ENCODE data around the gene HLA-G. TPM values are rescaled to one million over a fixed set of nuclear protein-coding genes. Genes with fewer than 3 reads are reported as not detected.

The HLA-G gene
- polyA plus RNA-seq, 1 of the 3 experiments (the other 2 are of a cell fraction), result not detected

DNA sequence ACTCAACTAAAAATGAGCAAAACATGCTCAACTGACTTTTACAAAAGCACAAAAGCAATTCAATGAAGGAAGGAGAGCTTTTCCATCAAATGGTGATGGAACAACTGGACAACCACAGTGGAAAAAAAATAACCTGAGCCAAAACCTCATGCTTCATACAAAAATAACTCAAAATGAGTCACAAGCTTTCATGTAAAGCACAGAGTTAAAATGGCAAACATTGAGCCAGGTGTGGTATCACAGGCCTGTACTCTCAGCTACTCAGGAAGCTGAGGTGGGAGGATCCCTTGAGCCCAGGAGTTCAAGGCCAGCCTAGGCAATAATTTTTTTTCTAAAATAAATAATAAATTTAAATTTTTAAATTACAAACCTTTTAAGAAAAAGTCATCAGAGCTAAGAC lies 18.4 kb upstream of the HLA-G start:
- H3K27ac ChIP-seq (ENCODE audit: low read depth in 2 of 2, low read length in 1 of 2), result no peak overlapping the region
- ChIA-PET CTCF (interaction anchor here (1.3 kb wide), 2 partner anchors 72 to 322 kb away, joined by 3 to 7 read pairs; no protein-coding TSS in a partner anchor), POLR2A (no interaction called here)
- H3K9me2 ChIP-seq, result no peaks in the 10 kb centered on the region
- no peaks in the 10 kb centered on the region for H3K79me2 ChIP-seq (ENCODE audit: insufficient read depth)
- H3K9me3 ChIP-seq, result no peaks in the 10 kb centered on the region
- no peak for DNase-seq
- no peaks in the 10 kb centered on the region for H3F3A ChIP-seq (replicated peaks; ENCODE audit: insufficient read depth)
- no peaks in the 10 kb centered on the region for H3K36me3 ChIP-seq (replicated peaks in 1 of 2; ENCODE audit: control insufficient read depth in 1 of 2, insufficient read depth in 2 of 2, low read length in 1 of 2)
- no peak overlapping the region for H3K4me2 ChIP-seq
- no peaks in the 10 kb centered on the region for H3K4me1 ChIP-seq (ENCODE audit: control insufficient read depth in 1 of 2, insufficient read depth in 2 of 2, low read depth in 1 of 2, low read length in 1 of 2)
- no peak overlapping the region for H2AFZ ChIP-seq (ENCODE audit: low read depth)
- no peaks in the 10 kb centered on the region; the same call in 1 of the 2 replicates for H3K27me3 ChIP-seq (ENCODE audit: insufficient read depth)
- H3K4me3 ChIP-seq (ENCODE audit: low read depth in 2 of 2, low read length in 1 of 2), result no peak overlapping the region
- no peaks in the 10 kb centered on the region for H4K20me1 ChIP-seq (ENCODE audit: insufficient read depth)
- TF ChIP-seq CHD2 (IDR thresholded peaks at IDR 0.05; ENCODE audit: low read length, partially characterized antibody) (no peak), GATA2 (CRISPR knock-in tag; IDR thresholded peaks at IDR 0.05) (no peak), RAD21 (IDR thresholded peaks at IDR 0.05; ENCODE audit: low read length) (no peak), RCOR1 (IDR thresholded peaks at IDR 0.05; ENCODE audit: low read length) (no peak)
- TF ChIP-seq, protein P1, sequence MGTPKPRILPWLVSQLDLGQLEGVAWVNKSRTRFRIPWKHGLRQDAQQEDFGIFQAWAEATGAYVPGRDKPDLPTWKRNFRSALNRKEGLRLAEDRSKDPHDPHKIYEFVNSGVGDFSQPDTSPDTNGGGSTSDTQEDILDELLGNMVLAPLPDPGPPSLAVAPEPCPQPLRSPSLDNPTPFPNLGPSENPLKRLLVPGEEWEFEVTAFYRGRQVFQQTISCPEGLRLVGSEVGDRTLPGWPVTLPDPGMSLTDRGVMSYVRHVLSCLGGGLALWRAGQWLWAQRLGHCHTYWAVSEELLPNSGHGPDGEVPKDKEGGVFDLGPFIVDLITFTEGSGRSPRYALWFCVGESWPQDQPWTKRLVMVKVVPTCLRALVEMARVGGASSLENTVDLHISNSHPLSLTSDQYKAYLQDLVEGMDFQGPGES (IDR thresholded peaks at IDR 0.05; ENCODE audit: low read depth, low read length), result no peak
- TF ChIP-seq, protein P2, sequence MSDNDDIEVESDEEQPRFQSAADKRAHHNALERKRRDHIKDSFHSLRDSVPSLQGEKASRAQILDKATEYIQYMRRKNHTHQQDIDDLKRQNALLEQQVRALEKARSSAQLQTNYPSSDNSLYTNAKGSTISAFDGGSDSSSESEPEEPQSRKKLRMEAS (IDR thresholded peaks at IDR 0.05; ENCODE audit: low read depth), result no peak
- no peak overlapping the region for H3K9ac ChIP-seq

DNA sequence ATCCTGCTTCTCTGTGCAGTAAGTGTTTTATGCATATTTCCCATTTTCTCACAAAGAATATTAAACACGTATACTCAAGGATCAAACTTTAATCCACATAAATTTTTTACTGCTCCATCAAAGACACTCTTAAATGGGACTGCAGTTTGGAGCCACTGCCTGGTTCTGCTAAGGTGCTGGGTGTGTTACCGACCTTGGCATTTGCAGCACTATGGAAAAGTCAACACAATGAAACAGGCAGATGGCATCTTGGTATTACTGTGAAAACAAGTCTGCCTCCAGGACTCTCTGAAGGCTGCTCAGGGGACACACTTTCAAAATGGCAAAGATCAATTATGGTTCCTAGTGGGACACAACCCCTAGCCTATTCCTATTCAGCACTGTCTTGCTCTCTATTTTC lies 17.3 kb upstream of the HLA-G start:
- CTCF ChIA-PET, result interaction anchor here (1.3 kb wide), 1 partner anchor 321 kb away, joined by 3 read pairs; no protein-coding TSS in a partner anchor
- 3% methylated on average over 2 of the region's 2 CpGs for WGBS (ENCODE audit: low lambda C conversion rate)
- no peak for DNase-seq

More for the DNA sequence above, 17.3 kb upstream of the HLA-G start:
- no peak overlapping the region for H3K4me2 ChIP-seq
- H3K4me1 ChIP-seq (ENCODE audit: control insufficient read depth in 1 of 2, insufficient read depth in 2 of 2, low read depth in 1 of 2, low read length in 1 of 2), result no peaks in the 10 kb centered on the region
- H3K9me2 ChIP-seq, result no peaks in the 10 kb centered on the region
- H3K36me3 ChIP-seq (replicated peaks in 1 of 2; ENCODE audit: control insufficient read depth in 1 of 2, insufficient read depth in 2 of 2, low read length in 1 of 2), result no peaks in the 10 kb centered on the region
- no peak overlapping the region for H3K4me3 ChIP-seq (ENCODE audit: low read depth in 2 of 2, low read length in 1 of 2)
- POLR2A ChIA-PET, result no interaction called here
- no peak overlapping the region for H2AFZ ChIP-seq (ENCODE audit: low read depth)
- H3K79me2 ChIP-seq (ENCODE audit: insufficient read depth), result no peaks in the 10 kb centered on the region
- no peak overlapping the region for H3K9ac ChIP-seq
- H3F3A ChIP-seq (replicated peaks; ENCODE audit: insufficient read depth), result no peaks in the 10 kb centered on the region
- no peaks in the 10 kb centered on the region for H3K9me3 ChIP-seq
- H3K27ac ChIP-seq (ENCODE audit: low read depth in 2 of 2, low read length in 1 of 2), result no peak overlapping the region
- H3K27me3 ChIP-seq (ENCODE audit: insufficient read depth), result no peaks in the 10 kb centered on the region; the same call in 1 of the 2 replicates
- TF ChIP-seq NRF1 (IDR thresholded peaks at IDR 0.05; ENCODE audit: low read depth, low read length) (no peak), JUND (IDR thresholded peaks at IDR 0.05) (no peak), SIN3A (IDR thresholded peaks at IDR 0.05; ENCODE audit: borderline replicate concordance, low read depth, low read length) (no peak), SMC3 (IDR thresholded peaks at IDR 0.05; ENCODE audit: low read depth, low read length) (no peak), MEF2A (IDR thresholded peaks at IDR 0.05; ENCODE audit: borderline replicate concordance, low read depth) (no peak), USF2 (IDR thresholded peaks at IDR 0.05; ENCODE audit: borderline replicate concordance, low read depth, low read length) (no peak), TAF1 (IDR thresholded peaks at IDR 0.05; ENCODE audit: borderline replicate concordance, low read depth, low read length) (no peak), FOSL2 (IDR thresholded peaks at IDR 0.05; ENCODE audit: borderline replicate concordance, low read depth) (no peak), GATA2 (CRISPR knock-in tag; IDR thresholded peaks at IDR 0.05) (no peak), YY1 (IDR thresholded peaks at IDR 0.05; ENCODE audit: low read depth) (no peak), CHD2 (IDR thresholded peaks at IDR 0.05; ENCODE audit: low read length, partially characterized antibody) (no peak)
- TF ChIP-seq, protein P2 (IDR thresholded peaks at IDR 0.05; ENCODE audit: low read depth), result no peak
- no peaks in the 10 kb centered on the region for H4K20me1 ChIP-seq (ENCODE audit: insufficient read depth)

Data from SK-N-SH (cell line).